HCT116 (cell line): Measurements from ENCODE around the gene SPCS2. TPM values are rescaled to one million over a fixed set of nuclear protein-coding genes. Genes with fewer than 3 reads are reported as not detected.

Experiments used
- ATAC-seq: fragments of 200-7000 bp; cut with Tn5 transposase; 2 replicates; pipeline ENCODE4 v1.9.1; 2020; ENCODE audit warnings: mild to moderate bottlenecking, moderate library complexity
- BruUV-seq: library from RNA; stranded (reverse); fragments of 400-500 nt; replicated peaks from 2 replicates; lab custom pipeline; 2021; lab: Mats Ljungman, UMichigan
- CTCF ChIA-PET: fragments of 300-600 bp; sonication (Branson Sonifier 250); formaldehyde crosslinking; loops from one replicate; lab custom pipeline; 2021; ENCODE audit warnings: antibody characterized with exemption; lab: Charles Lee
- POLR2A ChIA-PET: fragments of 300-600, 350-600 bp; sonication (Branson Sonifier 250); formaldehyde crosslinking; loops from one replicate; lab custom pipeline; 2021; ENCODE audit warnings: antibody characterized with exemption; lab: Charles Lee
- RAD21 ChIA-PET, 2 experiments: fragments of 300-600 bp; sonication (Branson Sonifier 250); formaldehyde crosslinking; loops; one replicate each; lab custom pipeline; 2023; ENCODE audit warnings: low total read pairs in 2 of 2; ENCODE audit not compliant: uncharacterized antibody in 2 of 2, unreplicated experiment in 2 of 2, low non-redundant PET in 1 of 2; lab: Charles Lee
- DNase-seq: peaks from one replicate; pipeline ENCODE4 v3.0.0-alpha.2; 2010; ENCODE audit warnings: low read depth, low spot score
- H2AFZ ChIP-seq: fragments of 200-600 bp; shearing (Covaris generic), sonication (generic); 2 replicates; pipeline ENCODE4 v1.6.1; 2017; ENCODE audit warnings: low read depth, mixed run types, mixed read lengths, antibody characterized with exemption, low read length; ENCODE audit not compliant: poor library complexity, severe bottlenecking
- H3K27ac ChIP-seq: 2 replicates; pipeline ENCODE4 v1.5.1; 2012; ENCODE audit warnings: low read depth, low read length
- H3K27me3 ChIP-seq: fragments of 200-600 bp; sonication (generic); 2 replicates; pipeline ENCODE4 v1.6.1; 2016; ENCODE audit warnings: mixed run types, low read length, mixed read lengths; ENCODE audit not compliant: insufficient read depth
- H3K36me3 ChIP-seq, 2 experiments: fragments of 200-500 bp in 1 of 2; fragments of 200-600 bp in 1 of 2; sonication (Bioruptor generic) in 1 of 2; sonication (generic) in 1 of 2; 2 replicates each; pipeline versions ENCODE4 v1.5.1 to v1.6.1; 2014 to 2016; ENCODE audit warnings: low read length in 2 of 2, inconsistent platforms in 1 of 2, mixed read lengths in 1 of 2, mixed run types in 1 of 2; ENCODE audit not compliant: insufficient read depth in 2 of 2, control insufficient read depth in 1 of 2
- H3K4me1 ChIP-seq, 2 experiments: fragments of 200-600 bp in 1 of 2; sonication (generic) in 1 of 2; 2 replicates each; pipeline versions ENCODE4 v1.5.1 to v1.6.1; 2012 to 2017; ENCODE audit warnings: low read length in 2 of 2, inconsistent platforms in 1 of 2, mild to moderate bottlenecking in 1 of 2, mixed read lengths in 1 of 2, mixed run types in 1 of 2, moderate library complexity in 1 of 2; ENCODE audit not compliant: insufficient read depth in 2 of 2, control insufficient read depth in 1 of 2
- H3K4me2 ChIP-seq: fragments of 200-600 bp; sonication (generic); 2 replicates; pipeline ENCODE4 v1.6.1; 2017; ENCODE audit warnings: mixed run types, low read length, mixed read lengths
- H3K4me3 ChIP-seq, 2 experiments: fragments of 200-600 bp in 1 of 2; sonication (generic) in 1 of 2; replicated peaks in 1 of 2; 2 replicates each; pipeline ENCODE4 v1.5.1; 2011 to 2016; ENCODE audit warnings: low read length in 2 of 2, control low read depth in 1 of 2, low read depth in 1 of 2, mild to moderate bottlenecking in 1 of 2, mixed read lengths in 1 of 2, mixed run types in 1 of 2
- H3K79me2 ChIP-seq: fragments of 200-600 bp; sonication (generic); 2 replicates; pipeline ENCODE4 v1.6.1; 2017; ENCODE audit warnings: mild to moderate bottlenecking, mixed run types, low read length, moderate library complexity, mixed read lengths; ENCODE audit not compliant: insufficient read depth
- H3K9ac ChIP-seq: fragments of 200-600 bp; sonication (generic); 2 replicates; pipeline ENCODE4 v1.6.1; 2016; ENCODE audit warnings: low read length, mixed read lengths
- H3K9me2 ChIP-seq: fragments of 200-600 bp; sonication (generic), shearing (Covaris generic); 2 replicates; pipeline ENCODE4 v1.6.1; 2017; ENCODE audit warnings: mixed run types, mild to moderate bottlenecking, moderate library complexity; ENCODE audit not compliant: insufficient read depth
- H3K9me3 ChIP-seq, 2 experiments: fragments of 200-500 bp in 1 of 2; fragments of 200-600 bp in 1 of 2; sonication (Bioruptor generic) in 1 of 2; sonication (generic) in 1 of 2; 2 replicates each; pipeline ENCODE4 v1.6.1; 2014 to 2017; ENCODE audit warnings: low read length in 2 of 2, mixed read lengths in 2 of 2, inconsistent platforms in 1 of 2, low read depth in 1 of 2, mild to moderate bottlenecking in 1 of 2, mixed run types in 1 of 2, moderate library complexity in 1 of 2; ENCODE audit not compliant: control insufficient read depth in 1 of 2, insufficient read depth in 1 of 2
- H4K20me1 ChIP-seq: fragments of 200-600 bp; sonication (generic), shearing (Covaris generic); 2 replicates; pipeline ENCODE4 v1.6.1; 2017; ENCODE audit warnings: mixed run types, mild to moderate bottlenecking, moderate library complexity; ENCODE audit not compliant: insufficient read depth
- CBX3 ChIP-seq: IDR thresholded peaks from 2 replicates; pipeline ENCODE4 v1.6.1; 2012; ENCODE audit warnings: low read depth
- CEBPB ChIP-seq: IDR thresholded peaks from 2 replicates; pipeline ENCODE4 v1.6.1; 2012; ENCODE audit warnings: low read depth
- EGR1 ChIP-seq: IDR thresholded peaks from 2 replicates; pipeline ENCODE4 v1.6.1; 2012; ENCODE audit warnings: low read depth
- ELF1 ChIP-seq: IDR thresholded peaks from 2 replicates; pipeline ENCODE4 v1.6.1; 2012; ENCODE audit warnings: low read depth, borderline replicate concordance
- EZH2phosphoT487 ChIP-seq: fragments of 200-600 bp; IDR thresholded peaks from 2 replicates; pipeline ENCODE4 v1.6.1; 2018; ENCODE audit warnings: antibody characterized with exemption, borderline replicate concordance
- POLR2A ChIP-seq: IDR thresholded peaks from 2 replicates; pipeline ENCODE4 v1.7.0; 2011; ENCODE audit warnings: borderline replicate concordance; ENCODE audit not compliant: insufficient read depth, insufficient read length; ENCODE audit errors: extremely low read depth
- POLR2AphosphoS5 ChIP-seq: IDR thresholded peaks from 2 replicates; pipeline ENCODE4 v1.6.1; 2011; ENCODE audit warnings: mild to moderate bottlenecking, low read depth, low read length, moderate library complexity
- SIN3A ChIP-seq: IDR thresholded peaks from 2 replicates; pipeline ENCODE4 v1.6.1; 2012; ENCODE audit warnings: low read depth
- SRF ChIP-seq: IDR thresholded peaks from 2 replicates; pipeline ENCODE4 v1.6.1; 2012; ENCODE audit warnings: low read depth
- TCF7L2 ChIP-seq: IDR thresholded peaks from 2 replicates; pipeline ENCODE4 v1.7.0; 2011; ENCODE audit warnings: borderline replicate concordance, inconsistent platforms; ENCODE audit not compliant: insufficient read depth, insufficient read length; ENCODE audit errors: extremely low read depth
- YY1 ChIP-seq: IDR thresholded peaks from 2 replicates; pipeline ENCODE4 v1.6.1; 2011; ENCODE audit warnings: low read length, low read depth, moderate library complexity, mild to moderate bottlenecking; ENCODE audit not compliant: insufficient replicate concordance; ENCODE audit errors: extremely low read depth
- ZNF274 ChIP-seq: fragments of 200-500 bp; sonication (Bioruptor generic); IDR thresholded peaks from 2 replicates; pipeline ENCODE4 v1.6.1; 2014; ENCODE audit warnings: mild to moderate bottlenecking, low read depth, low read length, inconsistent platforms
- intact Hi-C: fragments of 100-400 bp; cut with micrococcal nuclease; formaldehyde crosslinking; loops from 2 replicates; pipeline ENCODE4 v1.10.0; 2022
- total RNA-seq: library from RNA; stranded (reverse); gene quantifications from one replicate; pipeline ENCODE4 v1.2.1, GENCODE V29; 2021; ENCODE audit not compliant: unreplicated experiment
- TF ChIP-seq, protein P1 (sequence below), 3 experiments: fragments of 200-600 bp in 1 of 3; sonication (generic) in 1 of 3; IDR thresholded peaks in 2 of 3; conservative IDR thresholded peaks in 1 of 3; 2 replicates each; pipeline ENCODE4 v1.5.1; 2012 to 2017; ENCODE audit warnings: low read depth in 2 of 3, low read length in 2 of 3, antibody characterized with exemption in 1 of 3, borderline replicate concordance in 1 of 3, control low read depth in 1 of 3, mild to moderate bottlenecking in 1 of 3, mixed read lengths in 1 of 3, mixed run types in 1 of 3, moderate library complexity in 1 of 3; ENCODE audit not compliant: insufficient read depth in 1 of 3
- TF ChIP-seq, protein P2 (sequence below): IDR thresholded peaks from 2 replicates; pipeline ENCODE4 v1.6.1; 2012
- TF ChIP-seq, protein P3 (sequence below): IDR thresholded peaks from 2 replicates; pipeline ENCODE4 v1.6.1; 2012

The SPCS2 gene
- total RNA-seq, 1 experiment from 2014 or later = 133 TPM

DNA sequence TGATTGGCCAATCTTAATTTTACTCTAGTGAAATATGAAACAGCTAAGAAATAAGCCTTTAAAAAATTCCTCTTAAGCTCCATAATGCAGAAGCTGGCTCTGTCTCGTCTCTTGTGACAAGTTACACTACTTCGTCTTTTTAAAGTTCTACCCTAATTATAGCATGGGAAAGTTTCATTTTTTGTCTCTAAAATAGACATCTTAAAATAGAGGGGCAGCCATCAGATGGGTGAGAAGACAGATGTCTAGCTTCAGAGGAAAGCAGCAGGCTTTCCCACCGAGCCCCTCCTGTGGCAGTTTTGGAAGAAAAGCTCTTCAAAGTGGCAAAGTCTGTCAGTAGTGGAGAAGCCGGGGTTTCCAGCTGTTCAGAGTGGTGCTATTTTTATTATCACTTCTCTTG, 39.7 kb upstream of the SPCS2 start:
- H3K4me1 ChIP-seq = no peaks in the 10 kb centered on the region

DNA sequence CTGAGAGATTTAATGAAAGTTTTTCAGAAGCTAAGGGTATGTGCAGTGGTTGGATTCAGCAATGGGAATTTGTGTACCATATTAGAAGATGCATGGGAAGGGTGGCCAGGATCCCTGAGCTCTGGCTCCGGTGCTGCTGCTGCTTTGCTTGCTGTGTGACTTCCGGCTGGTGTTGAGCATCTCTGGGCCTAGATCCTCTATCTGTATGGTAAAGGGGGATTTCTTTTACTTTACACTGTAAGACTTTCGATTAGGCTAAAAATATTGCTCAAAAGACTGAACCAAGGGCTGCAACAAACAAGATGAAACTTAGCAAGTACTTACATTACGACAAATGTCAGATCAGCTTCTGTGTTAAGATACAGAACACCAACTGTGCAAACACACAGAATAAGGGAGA, 39.3 kb upstream of the SPCS2 start:
- ATAC-seq (no peak), DNase-seq (no peak)
- Histone ChIP-seq H3K27me3 (no peaks in the 10 kb centered on the region), H4K20me1 (no peaks in the 10 kb centered on the region), H3K36me3 (peaks cover 0 to 8% of the 10 kb centered on the region in 2 experiments; a peak in 2 of 4 replicates), H3K9me2 (no peaks in the 10 kb centered on the region), H2AFZ (no peak overlapping the region), H3K27ac (no peak overlapping the region), H3K79me2 (no peaks in the 10 kb centered on the region), H3K9me3 (no peaks in the 10 kb centered on the region), H3K4me2 (no peak overlapping the region), H3K4me1 (no peaks in the 10 kb centered on the region), H3K4me3 (no peak overlapping the region), H3K9ac (no peak overlapping the region)
- intact Hi-C loops = no loop called here
- POLR2A ChIA-PET = no interaction called here
- CTCF ChIA-PET = no interaction called here
- no peak for TF ChIP-seq EZH2phosphoT487
- TF ChIP-seq SRF = no peak
- TF ChIP-seq SIN3A = no peak
- TF ChIP-seq, protein P1, sequence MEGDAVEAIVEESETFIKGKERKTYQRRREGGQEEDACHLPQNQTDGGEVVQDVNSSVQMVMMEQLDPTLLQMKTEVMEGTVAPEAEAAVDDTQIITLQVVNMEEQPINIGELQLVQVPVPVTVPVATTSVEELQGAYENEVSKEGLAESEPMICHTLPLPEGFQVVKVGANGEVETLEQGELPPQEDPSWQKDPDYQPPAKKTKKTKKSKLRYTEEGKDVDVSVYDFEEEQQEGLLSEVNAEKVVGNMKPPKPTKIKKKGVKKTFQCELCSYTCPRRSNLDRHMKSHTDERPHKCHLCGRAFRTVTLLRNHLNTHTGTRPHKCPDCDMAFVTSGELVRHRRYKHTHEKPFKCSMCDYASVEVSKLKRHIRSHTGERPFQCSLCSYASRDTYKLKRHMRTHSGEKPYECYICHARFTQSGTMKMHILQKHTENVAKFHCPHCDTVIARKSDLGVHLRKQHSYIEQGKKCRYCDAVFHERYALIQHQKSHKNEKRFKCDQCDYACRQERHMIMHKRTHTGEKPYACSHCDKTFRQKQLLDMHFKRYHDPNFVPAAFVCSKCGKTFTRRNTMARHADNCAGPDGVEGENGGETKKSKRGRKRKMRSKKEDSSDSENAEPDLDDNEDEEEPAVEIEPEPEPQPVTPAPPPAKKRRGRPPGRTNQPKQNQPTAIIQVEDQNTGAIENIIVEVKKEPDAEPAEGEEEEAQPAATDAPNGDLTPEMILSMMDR (IDR thresholded peaks at IDR 0.05 in 2 of 3, conservative IDR thresholded peaks at IDR 0.05 in 1 of 3; ENCODE audit: borderline replicate concordance in 1 of 3, insufficient read depth in 1 of 3, low read depth in 2 of 3, low read length in 2 of 3) = no peak
- TF ChIP-seq, protein P2, sequence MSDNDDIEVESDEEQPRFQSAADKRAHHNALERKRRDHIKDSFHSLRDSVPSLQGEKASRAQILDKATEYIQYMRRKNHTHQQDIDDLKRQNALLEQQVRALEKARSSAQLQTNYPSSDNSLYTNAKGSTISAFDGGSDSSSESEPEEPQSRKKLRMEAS = no peak
- no peak for TF ChIP-seq CEBPB
- no peak for TF ChIP-seq ELF1
- TF ChIP-seq YY1 = no peak
- TF ChIP-seq, protein P3, sequence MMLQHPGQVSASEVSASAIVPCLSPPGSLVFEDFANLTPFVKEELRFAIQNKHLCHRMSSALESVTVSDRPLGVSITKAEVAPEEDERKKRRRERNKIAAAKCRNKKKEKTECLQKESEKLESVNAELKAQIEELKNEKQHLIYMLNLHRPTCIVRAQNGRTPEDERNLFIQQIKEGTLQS = no peak
- no peak for TF ChIP-seq EGR1
- TF ChIP-seq CBX3 = no peak
- no peak for TF ChIP-seq ZNF274
- BruUV-seq = no TSS peak
- RAD21 ChIA-PET = no interaction called here

More for the DNA sequence above, 39.7 kb upstream of the SPCS2 start:
- Histone ChIP-seq H3K36me3 (peaks cover 0 to 8% of the 10 kb centered on the region in 2 experiments; a peak in 2 of 4 replicates), H3K4me3 (no peak overlapping the region), H3K27me3 (no peaks in the 10 kb centered on the region), H2AFZ (no peak overlapping the region), H3K79me2 (no peaks in the 10 kb centered on the region), H4K20me1 (no peaks in the 10 kb centered on the region), H3K9ac (no peak overlapping the region), H3K9me3 (no peaks in the 10 kb centered on the region), H3K9me2 (no peaks in the 10 kb centered on the region), H3K4me2 (no peak overlapping the region), H3K27ac (no peak overlapping the region)
- no peak for ATAC-seq
- intact Hi-C loops = no loop called here
- no peak for DNase-seq
- CTCF ChIA-PET = no interaction called here
- no TSS peak for BruUV-seq
- POLR2A ChIA-PET = no interaction called here
- no peak for TF ChIP-seq POLR2AphosphoS5
- TF ChIP-seq EZH2phosphoT487 = no peak
- no peak for TF ChIP-seq TCF7L2
- TF ChIP-seq POLR2A = no peak
- TF ChIP-seq SRF = no peak
- TF ChIP-seq, protein P2 = no peak
- RAD21 ChIA-PET = no interaction called here
